SKM-1 treated with dmso at 0.1 percent for 144 hours (cell line): Measurements from ENCODE around the gene SLC38A3.
A peak's percentile ranks its signal among the peaks of the same experiment; 100 is the strongest.

Experiments used
- DNase-seq: peaks from one replicate; lab custom pipeline; 2025; ENCODE audit not compliant: unreplicated experiment; lab: John Stamatoyannopoulos, UW

Gene SLC38A3

GRCh38 chr3:50168791-50169190, 36.3 kb upstream of the SLC38A3 start:
- DNase-seq: no peak

GRCh38 chr3:50169232-50169832, 35.7 kb upstream of the SLC38A3 start:
- no peak for DNase-seq

- DNase-seq: no peak
These were observed 35.2 kb upstream of the SLC38A3 start for GRCh38 chr3:50169858-50170257.

- DNase-seq: no peak
These were observed 34.4 kb upstream of the SLC38A3 start for GRCh38 chr3:50170689-50171088.

- no peak for DNase-seq
These were observed 33.4 kb upstream of the SLC38A3 start for GRCh38 chr3:50171540-50172301.

- DNase-seq: no peak
These were observed 32.3 kb upstream of the SLC38A3 start for GRCh38 chr3:50172626-50173220.

GRCh38 chr3:50173685-50174516, 31.2 kb upstream of the SLC38A3 start:
- DNase-seq: no peak

- DNase-seq: no peak
These were observed 30.6 kb upstream of the SLC38A3 start for GRCh38 chr3:50174517-50174895.

GRCh38 chr3:50174947-50175524, 30.0 kb upstream of the SLC38A3 start:
- DNase-seq: no peak

GRCh38 chr3:50177346-50177745, 27.7 kb upstream of the SLC38A3 start:
- DNase-seq: no peak

- DNase-seq: no peak
These were observed 25.4 kb upstream of the SLC38A3 start for GRCh38 chr3:50179710-50180109.

GRCh38 chr3:50181985-50182384, 23.1 kb upstream of the SLC38A3 start:
- DNase-seq: no peak

GRCh38 chr3:50182533-50183099, 22.5 kb upstream of the SLC38A3 start:
- DNase-seq: no peak

GRCh38 chr3:50183755-50184154, 21.3 kb upstream of the SLC38A3 start:
- no peak for DNase-seq

- DNase-seq: no peak
These were observed 20.7 kb upstream of the SLC38A3 start for GRCh38 chr3:50184242-50184978.

GRCh38 chr3:50185230-50185629, 19.8 kb upstream of the SLC38A3 start:
- DNase-seq: no peak

- no peak for DNase-seq
These were observed 19.0 kb upstream of the SLC38A3 start for GRCh38 chr3:50186096-50186495.

GRCh38 chr3:50187750-50188149, 17.3 kb upstream of the SLC38A3 start:
- DNase-seq: no peak

GRCh38 chr3:50189274-50189673, 15.8 kb upstream of the SLC38A3 start:
- peak; percentile 73 for DNase-seq

GRCh38 chr3:50189989-50190388, 15.1 kb upstream of the SLC38A3 start:
- DNase-seq: no peak
